A673 (cell line): Measurements from ENCODE around the gene TXNDC15. TPM values are rescaled to one million over a fixed set of nuclear protein-coding genes. Genes with fewer than 3 reads are reported as not detected.

ENCODE experiments used
- BruUV-seq: library from RNA; stranded (reverse); fragments of 400-500 nt; replicated peaks from 2 replicates; lab custom pipeline; 2021; lab: Mats Ljungman, UMichigan
- CTCF ChIA-PET: fragments of 300-600 bp; sonication (Branson Sonifier 250); formaldehyde crosslinking; loops from one replicate; lab custom pipeline; 2022; ENCODE audit warnings: antibody characterized with exemption; lab: Charles Lee
- POLR2A ChIA-PET: fragments of 300-600 bp; sonication (Branson Sonifier 250); formaldehyde crosslinking; loops from one replicate; lab custom pipeline; 2022; ENCODE audit warnings: antibody characterized with exemption; ENCODE audit not compliant: low non-redundant PET; lab: Charles Lee
- DNase-seq: peaks from one replicate; pipeline ENCODE4 v3.0.0-alpha.2; 2015; ENCODE audit warnings: low spot score
- H3K27ac ChIP-seq: fragments of 200-600 bp; sonication (generic); 2 replicates; pipeline ENCODE4 v1.5.1; 2016; ENCODE audit warnings: mixed run types, low read depth, mild to moderate bottlenecking, mixed read lengths, antibody characterized with exemption, low read length; ENCODE audit not compliant: poor library complexity, severe bottlenecking
- H3K27me3 ChIP-seq: fragments of 200-600 bp; sonication (generic); replicated peaks from 2 replicates; pipeline ENCODE4 v1.6.1; 2017; ENCODE audit warnings: mixed run types, low read depth, mild to moderate bottlenecking, mixed read lengths, antibody characterized with exemption, low read length; ENCODE audit not compliant: insufficient read depth, poor library complexity
- H3K36me3 ChIP-seq: fragments of 200-600 bp; sonication (generic); 2 replicates; pipeline ENCODE4 v1.6.1; 2016; ENCODE audit warnings: mixed run types, mild to moderate bottlenecking, mixed read lengths, antibody characterized with exemption, low read length; ENCODE audit not compliant: insufficient read depth, poor library complexity, severe bottlenecking
- H3K4me1 ChIP-seq: fragments of 200-600 bp; sonication (generic); 2 replicates; pipeline ENCODE4 v1.6.1; 2017; ENCODE audit warnings: mixed run types, mild to moderate bottlenecking, mixed read lengths, antibody characterized with exemption, low read length; ENCODE audit not compliant: insufficient read depth, poor library complexity, severe bottlenecking
- H3K4me3 ChIP-seq: fragments of 200-600 bp; sonication (generic); 2 replicates; pipeline ENCODE4 v1.5.1; 2016; ENCODE audit warnings: low read depth, mixed run types, mild to moderate bottlenecking, mixed read lengths, low read length; ENCODE audit not compliant: poor library complexity, severe bottlenecking
- H3K9me3 ChIP-seq: fragments of 200-600 bp; sonication (generic); 2 replicates; pipeline ENCODE4 v1.6.1; 2016; ENCODE audit warnings: mixed run types, low read depth, mild to moderate bottlenecking, mixed read lengths, antibody characterized with exemption, low read length; ENCODE audit not compliant: poor library complexity, severe bottlenecking
- CTCF ChIP-seq: fragments of 300-800, 200-600 bp; sonication (generic); conservative IDR thresholded peaks from 2 replicates; pipeline ENCODE4 v1.5.1; 2017; ENCODE audit warnings: low read depth, mild to moderate bottlenecking, antibody characterized with exemption, low read length, moderate library complexity, mixed read lengths
- EZH2 ChIP-seq: fragments of 200-600 bp; sonication (generic); IDR thresholded peaks from 2 replicates; pipeline ENCODE4 v1.6.1; 2017; ENCODE audit warnings: borderline replicate concordance, low read depth, mild to moderate bottlenecking, mixed read lengths, antibody characterized with exemption, low read length; ENCODE audit not compliant: poor library complexity, severe bottlenecking
- intact Hi-C: fragments of 100-400 bp; cut with micrococcal nuclease; formaldehyde crosslinking; loops from one replicate; pipeline ENCODE4 v1.10.0; 2022; ENCODE audit not compliant: unreplicated experiment
- microRNA-seq: library from miRNA; unstranded; fragments of <30 nt; microRNA quantifications from one replicate; pipeline ENCODE4 v1.2.0, GENCODE V29; 2021
- total RNA-seq: library from RNA; stranded (reverse); gene quantifications from 2 replicates; pipeline ENCODE4 v1.2.3, GENCODE V29; 2021

TXNDC15 gene
- total RNA-seq, 1 experiment from 2014 or later: 42.0 TPM

DNA sequence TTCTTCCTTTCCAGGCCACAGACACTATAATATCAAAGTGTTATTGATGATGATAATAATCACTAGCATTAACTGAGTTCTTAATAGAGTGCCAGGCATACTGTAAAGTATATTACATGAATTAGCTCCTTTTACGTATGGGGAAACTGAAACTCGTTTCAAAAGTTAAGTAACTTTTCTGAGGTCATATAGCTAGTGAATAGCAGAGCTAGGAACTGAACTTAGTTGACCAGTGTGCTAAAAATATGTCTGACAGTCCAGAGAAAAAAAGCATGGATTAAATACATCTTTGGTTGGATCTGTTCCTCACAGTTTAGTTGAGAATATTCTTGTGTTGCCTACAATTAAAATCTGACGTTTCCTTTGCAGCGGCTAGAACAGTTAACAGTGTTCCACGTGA lies 75.1 kb downstream of the TXNDC15 start:
- H3K4me3 ChIP-seq: no peak overlapping the region
- H3K36me3 ChIP-seq: no peaks in the 10 kb centered on the region
- H3K9me3 ChIP-seq: peaks cover 7% of the 10 kb centered on the region
- CTCF ChIA-PET: no interaction called here
- no peaks in the 10 kb centered on the region for H3K27me3 ChIP-seq
- H3K4me1 ChIP-seq: no peaks in the 10 kb centered on the region
- DNase-seq: no peak
- intact Hi-C loops: no loop called here
- BruUV-seq: no TSS peak
- TF ChIP-seq EZH2 (no peak), CTCF (no peak)
- POLR2A ChIA-PET: no interaction called here
- H3K27ac ChIP-seq: no peak overlapping the region

Small RNAs within 50 kb of the gene (microRNA-seq; reads per million reads assigned to microRNA genes)
- not detected for gene MIR4461

Other genes with a start within 250 kb of the TXNDC15 start
- gene SAR1B, start 241.5 kb upstream of the TXNDC15 start, total RNA-seq: 52.4 and 53.6 TPM in 2 replicates
- gene SEC24A, start 225.6 kb upstream of the TXNDC15 start, total RNA-seq: 22.0 TPM in 2 replicates
- 37.6 and 38.8 TPM in 2 replicates for gene CAMLG, start 135.8 kb upstream of the TXNDC15 start, total RNA-seq
- 110 and 128 TPM in 2 replicates for gene DDX46, start 115.6 kb upstream of the TXNDC15 start, total RNA-seq
- gene C5orf24, start 28.4 kb upstream of the TXNDC15 start, total RNA-seq: 66.4 and 67.6 TPM in 2 replicates
- 13.8 and 14.6 TPM in 2 replicates for gene PCBD2, start 30.8 kb downstream of the TXNDC15 start, total RNA-seq
- 0.90 and 1.0 TPM in 2 replicates for gene CATSPER3, start 93.5 kb downstream of the TXNDC15 start, total RNA-seq
- 1.8 and 2.0 TPM in 2 replicates for gene PITX1, start 159.9 kb downstream of the TXNDC15 start, total RNA-seq